Duodenal mucosa (tissue), 2 donors: ENCODE data around the gene PRDM4.
"Not testable (repeated sequence)": the region's sequence is repeated elsewhere in the genome, so short reads cannot be mapped to it uniquely, and the experiment has no call there.

Source experiments
- H3K27ac ChIP-seq: one replicate; pipeline ENCODE4 v1.7.0; 2013; ENCODE audit warnings: low read depth, low read length
- H3K27me3 ChIP-seq, 2 donors: one replicate each; pipeline ENCODE4 v1.7.0; 2013; ENCODE audit warnings: low read length in 2 of 2, control low read depth in 1 of 2; ENCODE audit not compliant: insufficient read depth in 2 of 2, control insufficient read depth in 1 of 2
- H3K36me3 ChIP-seq, 2 donors: one replicate each; pipeline ENCODE4 v1.7.0; 2013; ENCODE audit warnings: low read length in 2 of 2, control low read depth in 1 of 2; ENCODE audit not compliant: insufficient read depth in 2 of 2, control insufficient read depth in 1 of 2
- H3K4me1 ChIP-seq, 2 donors: one replicate each; pipeline ENCODE4 v1.7.0; 2013; ENCODE audit warnings: low read length in 2 of 2, control low read depth in 1 of 2; ENCODE audit not compliant: insufficient read depth in 2 of 2, control insufficient read depth in 1 of 2
- H3K4me3 ChIP-seq, 2 donors: one replicate each; pipeline ENCODE4 v1.7.0; 2013; ENCODE audit warnings: low read length in 2 of 2, low read depth in 1 of 2
- H3K9ac ChIP-seq, 2 donors: one replicate each; pipeline ENCODE4 v1.7.0; 2013; ENCODE audit warnings: low read length in 2 of 2, low read depth in 1 of 2
- H3K9me3 ChIP-seq, 2 donors: one replicate each; pipeline ENCODE4 v1.7.0; 2013; ENCODE audit warnings: low read length in 2 of 2, control low read depth in 1 of 2; ENCODE audit not compliant: control insufficient read depth in 1 of 2

Gene PRDM4

DNA sequence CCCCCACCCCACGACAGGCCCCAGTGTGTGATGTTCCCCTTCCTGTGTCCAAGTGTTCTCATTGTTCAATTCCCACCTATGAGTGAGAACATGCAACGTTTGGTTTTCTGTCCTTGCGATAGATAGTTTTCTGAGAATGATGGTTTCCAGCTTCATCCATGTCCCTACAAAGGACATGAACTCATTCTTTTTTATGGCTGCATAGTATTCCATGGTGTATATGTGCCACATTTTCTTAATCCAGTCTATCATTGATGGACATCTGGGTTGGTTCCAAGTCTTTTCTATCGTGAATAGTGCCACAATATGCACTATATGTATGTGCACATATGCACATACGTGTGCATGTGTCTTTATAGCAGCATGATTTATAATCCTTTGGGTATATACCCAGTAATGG, 55.4 kb downstream of the PRDM4 start:
- H3K4me3 ChIP-seq, H3K9me3 ChIP-seq, H3K27me3 ChIP-seq, H3K9ac ChIP-seq, H3K4me1 ChIP-seq, H3K27ac ChIP-seq: not testable (repeated sequence)
- peaks cover 22 to 73% of the 10 kb centered on the region in 2 donors for H3K36me3 ChIP-seq

DNA sequence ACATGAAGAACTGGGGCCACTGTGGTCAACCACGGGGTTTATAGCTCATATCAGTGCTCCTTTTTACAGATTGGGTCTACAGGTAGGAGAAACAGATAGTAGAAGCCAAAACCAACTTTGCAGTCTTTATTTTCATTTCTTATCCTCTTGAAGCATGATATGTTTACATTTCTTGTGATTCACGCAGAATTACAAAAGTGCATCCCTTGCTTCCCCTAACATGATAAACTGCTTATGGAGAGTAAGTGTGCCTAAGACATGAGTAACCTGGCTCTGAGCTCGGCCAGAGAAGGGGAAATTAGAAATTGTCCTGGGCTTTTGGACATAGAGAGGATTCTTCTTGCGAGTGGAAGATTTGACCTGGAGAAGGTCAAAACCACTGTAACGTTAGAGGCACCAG, 56.9 kb downstream of the PRDM4 start:
- no peak overlapping the region for H3K4me3 ChIP-seq
- no peak overlapping the region for H3K9ac ChIP-seq
- no peak overlapping the region for H3K27ac ChIP-seq
- no peaks in the 10 kb centered on the region for H3K27me3 ChIP-seq
- no peaks in the 10 kb centered on the region for H3K9me3 ChIP-seq
- H3K4me1 ChIP-seq = no peaks in the 10 kb centered on the region
- H3K36me3 ChIP-seq = peaks cover 32 to 73% of the 10 kb centered on the region in 2 donors

DNA sequence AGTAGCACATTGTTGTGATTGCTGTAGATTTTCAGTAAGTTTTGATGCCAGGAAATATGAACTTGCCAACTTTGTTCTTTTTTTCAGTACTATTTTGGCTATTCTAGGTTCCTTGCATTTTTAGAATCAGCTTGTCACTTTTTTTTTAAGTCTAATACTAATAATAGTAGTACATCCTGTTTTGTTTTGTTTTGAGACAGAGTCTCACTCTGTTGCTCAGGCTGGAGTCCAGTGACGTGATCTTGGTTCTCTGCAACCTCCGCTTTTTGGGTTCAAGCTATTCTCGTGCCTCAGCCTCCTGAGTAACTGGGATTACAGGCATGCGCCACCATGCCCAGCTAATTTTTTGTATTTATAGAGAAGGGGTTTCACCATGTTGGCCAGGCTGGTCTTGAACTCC, 58.8 kb downstream of the PRDM4 start:
- no peak overlapping the region for H3K4me3 ChIP-seq
- no peak overlapping the region for H3K9ac ChIP-seq
- no peak overlapping the region for H3K27ac ChIP-seq
- no peaks in the 10 kb centered on the region for H3K4me1 ChIP-seq
- no peaks in the 10 kb centered on the region for H3K27me3 ChIP-seq
- H3K9me3 ChIP-seq = no peaks in the 10 kb centered on the region
- H3K36me3 ChIP-seq = peaks cover 27 to 78% of the 10 kb centered on the region in 2 donors

DNA sequence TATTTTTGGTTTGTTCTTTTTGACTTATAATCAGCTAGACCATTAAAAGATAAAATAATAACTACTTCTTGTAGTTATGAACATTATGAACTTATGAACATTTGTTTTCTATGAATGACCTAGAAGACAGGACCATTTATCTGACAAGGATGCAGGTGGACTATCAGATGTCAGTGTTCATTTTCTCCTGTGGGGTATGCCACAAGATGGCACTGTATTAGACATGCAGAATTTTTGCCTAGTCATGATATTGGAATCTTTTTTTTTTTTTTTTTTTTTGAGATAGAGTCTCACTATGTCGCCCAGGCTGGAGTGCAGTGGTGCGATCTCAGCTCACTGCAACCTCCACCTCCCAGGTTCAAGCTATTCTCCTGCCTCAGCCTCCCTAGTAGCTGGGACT, 65.2 kb downstream of the PRDM4 start:
- not testable (repeated sequence) for H3K9ac ChIP-seq, H3K27me3 ChIP-seq, H3K4me1 ChIP-seq, H3K27ac ChIP-seq, H3K9me3 ChIP-seq, H3K4me3 ChIP-seq
- H3K36me3 ChIP-seq = peaks cover 53 to 89% of the 10 kb centered on the region in 2 donors

DNA sequence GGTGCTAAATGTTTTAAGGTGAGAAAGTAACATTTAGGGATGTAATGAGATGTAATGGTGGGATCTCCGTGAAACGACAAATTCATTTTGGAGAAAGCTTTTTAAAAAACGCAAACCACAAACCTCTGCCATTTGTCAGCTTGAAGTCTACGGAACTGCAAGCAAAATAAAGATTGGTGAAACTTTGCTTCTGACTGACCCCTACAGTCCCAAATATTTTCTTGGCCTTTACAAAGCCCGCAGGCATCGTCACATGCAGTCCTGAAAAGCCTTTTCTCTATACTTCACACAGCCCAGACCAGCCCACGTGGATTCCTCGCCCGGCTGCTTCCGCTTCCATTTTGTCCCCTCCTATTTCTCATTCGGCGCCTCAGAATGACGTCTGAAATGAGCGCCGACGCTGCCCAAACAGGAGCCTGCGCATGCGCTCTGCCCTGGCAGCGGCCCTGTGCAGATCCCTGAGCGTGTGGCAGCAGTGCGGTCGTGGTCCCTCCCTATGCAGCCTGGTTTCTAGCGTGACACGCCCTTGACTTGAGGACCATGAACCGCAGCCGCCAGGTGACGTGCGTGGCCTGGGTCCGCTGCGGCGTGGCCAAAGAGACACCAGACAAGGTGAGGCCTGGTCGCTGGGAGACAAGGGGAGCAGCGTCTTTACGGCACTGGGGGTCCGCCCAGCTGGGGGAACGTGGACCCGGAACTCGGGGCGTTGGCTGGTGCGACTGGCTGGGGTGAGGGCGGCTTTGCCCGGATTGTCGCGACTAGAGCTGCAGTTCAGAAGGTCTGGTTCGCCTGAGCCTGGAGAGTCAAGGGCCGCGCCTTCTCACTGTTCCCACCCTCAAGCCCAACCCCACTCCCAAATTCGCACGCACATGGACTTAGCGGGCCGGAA, 75.3 kb downstream of the PRDM4 start, which contains the start of gene PWP1:
Gene PWP1, plus strand, starts transcription at position 440 of the 889 bp plus-strand sequence. Its CDS starts 101 bp downstream, at position 541.
- Histone ChIP-seq H3K36me3 (peaks cover 7 to 25% of the 10 kb centered on the region in 2 donors), H3K9ac (peak within 1 kb of the TSS; percentile 78 to 89), H3K27ac (peak within 1 kb of the TSS; percentile 74), H3K9me3 (no peaks in the 10 kb centered on the region), H3K4me1 (peaks cover 15 to 17% of the 10 kb centered on the region in 2 donors), H3K4me3 (peak within 1 kb of the TSS; percentile 94), H3K27me3 (no peaks in the 10 kb centered on the region)

DNA sequence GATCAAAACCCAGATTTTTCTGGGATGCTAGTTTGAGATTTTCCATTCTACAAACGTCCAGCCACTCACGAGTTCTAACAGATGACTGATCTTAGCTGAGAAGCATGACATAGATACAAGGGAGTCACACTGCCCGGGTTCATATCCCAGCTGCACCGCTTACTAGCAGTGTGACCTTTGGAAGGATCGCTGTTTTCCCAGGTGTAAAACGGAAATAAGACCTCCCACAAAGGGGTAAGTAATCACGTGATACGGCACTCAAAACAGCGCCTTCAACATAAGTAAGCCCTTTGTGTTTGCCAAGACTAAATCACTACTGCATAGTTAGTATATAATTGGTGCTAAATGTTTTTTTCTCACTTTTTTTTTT, 76.0 kb downstream of the PRDM4 start:
- Histone ChIP-seq H3K27me3 (no peaks in the 10 kb centered on the region), H3K4me3 (peak overlapping the region; percentile 94), H3K27ac (no peak overlapping the region), H3K4me1 (peaks cover 15 to 17% of the 10 kb centered on the region in 2 donors), H3K36me3 (peaks cover 6 to 18% of the 10 kb centered on the region in 2 donors), H3K9ac (peak overlapping the region; percentile 78 to 89), H3K9me3 (no peaks in the 10 kb centered on the region)

DNA sequence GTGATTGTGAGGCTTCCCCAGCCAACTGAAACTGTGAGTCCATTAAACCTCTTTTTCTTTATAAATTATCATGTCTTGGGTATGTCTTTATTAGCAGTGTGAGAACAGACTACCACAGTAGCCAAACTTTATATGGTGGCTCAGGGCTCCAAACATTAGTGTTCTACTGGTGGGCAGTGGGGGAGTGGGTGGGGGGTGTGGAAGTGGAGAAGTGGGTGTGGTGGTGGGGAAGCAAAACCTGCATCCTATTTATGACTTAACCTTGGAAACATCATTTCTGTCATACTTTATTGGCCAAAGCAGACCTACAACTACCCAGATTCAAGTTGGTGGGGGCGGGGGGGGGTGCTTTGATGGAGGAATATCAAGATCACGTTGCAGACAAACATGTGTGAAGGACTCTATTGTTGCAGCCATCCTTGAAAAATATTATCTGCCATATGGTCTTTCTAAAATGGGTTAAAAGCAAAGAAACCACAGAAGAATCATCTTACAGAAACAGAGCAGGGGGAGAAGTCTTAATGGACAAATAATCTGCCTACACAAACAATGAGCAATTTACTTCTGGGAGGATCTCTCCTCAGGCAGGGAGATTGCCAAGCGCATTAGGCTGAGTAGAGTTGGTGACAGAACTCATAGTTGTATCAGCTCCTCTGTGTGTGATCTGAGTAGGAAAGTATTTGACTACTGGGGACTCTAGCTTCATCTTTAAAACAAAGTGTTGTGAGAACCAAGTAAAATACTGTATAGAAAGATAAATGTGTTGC, 76.7 kb downstream of the PRDM4 start:
- Histone ChIP-seq H3K27ac (no peak overlapping the region), H3K27me3 (no peaks in the 10 kb centered on the region), H3K4me3 (peak overlapping the region; percentile 94), H3K9ac (no peak overlapping the region), H3K36me3 (peaks cover 6 to 11% of the 10 kb centered on the region in 2 donors), H3K9me3 (no peaks in the 10 kb centered on the region), H3K4me1 (peaks cover 15 to 17% of the 10 kb centered on the region in 2 donors)
